CD4-positive, alpha-beta T cell treated with Interleukin-4 for 4 hours (primary cell): Measurements from ENCODE around the gene PEX12.
"Not testable (repeated sequence)": the region's sequence is repeated elsewhere in the genome, so short reads cannot be mapped to it uniquely, and the experiment has no call there.

Experiments
- DNase-seq: peaks from one replicate; pipeline ENCODE4 v3.0.0-alpha.2; 2020

PEX12 gene

GRCh38 chr17:35577830-35578196 is 558 bp downstream of the PEX12 start:
- no peak for DNase-seq

- DNase-seq = no peak
These were observed 2.6 kb downstream of the PEX12 start for GRCh38 chr17:35575759-35576158.

- no peak for DNase-seq
These were observed 9.0 kb downstream of the PEX12 start for GRCh38 chr17:35569405-35569804.

- DNase-seq = peak; percentile 36
These were observed 9.8 kb downstream of the PEX12 start for GRCh38 chr17:35568561-35568960.

GRCh38 chr17:35566968-35567367 is 11.4 kb downstream of the PEX12 start:
- no peak for DNase-seq

- not testable (repeated sequence) for DNase-seq
These were observed 15.2 kb downstream of the PEX12 start for GRCh38 chr17:35563181-35563580.

- DNase-seq = no peak
These were observed 17.7 kb downstream of the PEX12 start, which contains the start of gene SLFN14 for GRCh38 chr17:35560703-35561102. TSS of gene SLFN14 (minus strand) at chr17:35560819. CDS start at chr17:35558062, 2,757 bp downstream.

GRCh38 chr17:35559495-35560210 is 18.7 kb downstream of the PEX12 start:
- DNase-seq = no peak

- no peak for DNase-seq
These were observed 21.0 kb downstream of the PEX12 start for GRCh38 chr17:35557353-35557752.

- DNase-seq = no peak
These were observed 22.7 kb downstream of the PEX12 start for GRCh38 chr17:35555691-35556090.

GRCh38 chr17:35554668-35555067 is 23.7 kb downstream of the PEX12 start:
- DNase-seq = no peak

GRCh38 chr17:35553310-35553709 is 25.1 kb downstream of the PEX12 start:
- no peak for DNase-seq

GRCh38 chr17:35548978-35549377 is 29.4 kb downstream of the PEX12 start:
- no peak for DNase-seq

GRCh38 chr17:35548208-35548810 is 30.1 kb downstream of the PEX12 start:
- no peak for DNase-seq

GRCh38 chr17:35546487-35546886 is 31.9 kb downstream of the PEX12 start:
- DNase-seq = no peak

GRCh38 chr17:35545150-35545549 is 33.2 kb downstream of the PEX12 start:
- DNase-seq = no peak

GRCh38 chr17:35543856-35544255 is 34.5 kb downstream of the PEX12 start:
- no peak for DNase-seq

GRCh38 chr17:35542990-35543389 is 35.4 kb downstream of the PEX12 start:
- no peak for DNase-seq

GRCh38 chr17:35541434-35541833 is 36.9 kb downstream of the PEX12 start:
- DNase-seq = no peak

- peak; percentile 62 for DNase-seq
These were observed 37.6 kb downstream of the PEX12 start for GRCh38 chr17:35540589-35541404.

GRCh38 chr17:35539659-35540026 is 38.7 kb downstream of the PEX12 start:
- no peak for DNase-seq

GRCh38 chr17:35537601-35538141 is 40.7 kb downstream of the PEX12 start, which contains the start of gene SLFN12L:
TSS of gene SLFN12L (minus strand) at chr17:35537678. CDS start at chr17:35522364, 15,314 bp downstream.
- DNase-seq = peak; percentile 84

- peak; percentile 46 for DNase-seq
These were observed 41.7 kb downstream of the PEX12 start for GRCh38 chr17:35536664-35537171.
